Right atrium auricular region (tissue), 2 donors: Measurements from ENCODE around the gene SAMSN1. TPM values are rescaled to one million over a fixed set of nuclear protein-coding genes. Genes with fewer than 3 reads are reported as not detected.

Experiments
- DNase-seq: peaks from one replicate; pipeline ENCODE4 v3.0.0-alpha.2; 2019; ENCODE audit warnings: low spot score
- H3K27ac ChIP-seq, 2 donors: fragments of 200-600 bp; sonication (generic); 1 replicate in 1 of 2; 2 replicates in 1 of 2; pipeline ENCODE4 v1.5.1; 2016 to 2019
- H3K27me3 ChIP-seq, 2 donors: fragments of 200-600 bp; sonication (generic); one replicate each; pipeline versions ENCODE4 v1.5.1 to v1.6.0; 2017 to 2019
- H3K36me3 ChIP-seq: fragments of 200-600 bp; sonication (generic); one replicate; pipeline ENCODE4 v1.5.1; 2016
- H3K4me1 ChIP-seq, 2 donors: fragments of 200-600 bp; sonication (generic); one replicate each; pipeline versions ENCODE4 v1.5.1 to v1.6.0; 2017 to 2019
- H3K4me3 ChIP-seq, 2 donors: fragments of 200-600 bp; sonication (generic); 1 replicate in 1 of 2; 2 replicates in 1 of 2; pipeline ENCODE4 v1.5.1; 2017 to 2019; ENCODE audit warnings: mild to moderate bottlenecking in 1 of 2, moderate library complexity in 1 of 2
- H3K9me3 ChIP-seq, 2 donors: fragments of 200-600 bp; sonication (generic); one replicate each; pipeline ENCODE4 v1.5.1; 2019
- CTCF ChIP-seq, 2 donors: fragments of 200-600 bp; sonication (generic); IDR thresholded peaks; one replicate each; pipeline ENCODE4 v1.5.1; 2019; ENCODE audit warnings: antibody characterized with exemption in 2 of 2
- total RNA-seq, 2 donors: library from RNA; depleted of rRNA; stranded (reverse); fragments of >200 nt; gene quantifications; one replicate each; pipeline ENCODE4 v1.1.0, GENCODE V29; 2016

SAMSN1 gene
- total RNA-seq, 2 donors from 2014 or later = 3.2 to 3.7 TPM

GRCh38 chr21:14526836-14527695, 19.0 kb downstream of the SAMSN1 start:
- TF ChIP-seq CTCF (IDR thresholded peaks at IDR 0.05) = no peak
- no peak for DNase-seq
- no peak overlapping the region for H3K27ac ChIP-seq
- H3K36me3 ChIP-seq = no peaks in the 10 kb centered on the region
- no peaks in the 10 kb centered on the region for H3K9me3 ChIP-seq
- H3K4me3 ChIP-seq = peak overlapping the region in 1 of 2 donors; percentile 5
- H3K27me3 ChIP-seq = no peaks in the 10 kb centered on the region
- peaks cover 0 to 9% of the 10 kb centered on the region in 2 donors for H3K4me1 ChIP-seq

GRCh38 chr21:14526199-14526598, 19.9 kb downstream of the SAMSN1 start:
- Histone ChIP-seq H3K9me3 (no peaks in the 10 kb centered on the region), H3K27me3 (no peaks in the 10 kb centered on the region), H3K4me1 (peaks cover 0 to 9% of the 10 kb centered on the region in 2 donors), H3K4me3 (no peak overlapping the region), H3K27ac (no peak overlapping the region), H3K36me3 (no peaks in the 10 kb centered on the region)
- DNase-seq = no peak
- TF ChIP-seq CTCF (IDR thresholded peaks at IDR 0.05) = no peak

GRCh38 chr21:14523234-14523633, 22.9 kb downstream of the SAMSN1 start:
- Histone ChIP-seq H3K27ac (no peak overlapping the region), H3K27me3 (no peaks in the 10 kb centered on the region), H3K4me3 (no peak overlapping the region), H3K36me3 (no peaks in the 10 kb centered on the region), H3K4me1 (peaks cover 0 to 9% of the 10 kb centered on the region in 2 donors), H3K9me3 (no peaks in the 10 kb centered on the region)
- DNase-seq = no peak
- TF ChIP-seq CTCF (IDR thresholded peaks at IDR 0.05) = no peak

GRCh38 chr21:14522736-14523135, 23.4 kb downstream of the SAMSN1 start:
- Histone ChIP-seq H3K27ac (no peak overlapping the region), H3K4me3 (no peak overlapping the region), H3K4me1 (peaks cover 0 to 9% of the 10 kb centered on the region in 2 donors), H3K27me3 (no peaks in the 10 kb centered on the region), H3K9me3 (no peaks in the 10 kb centered on the region), H3K36me3 (no peaks in the 10 kb centered on the region)
- DNase-seq = no peak
- no peak for TF ChIP-seq CTCF (IDR thresholded peaks at IDR 0.05)

GRCh38 chr21:14520535-14520934, 25.6 kb downstream of the SAMSN1 start:
- Histone ChIP-seq H3K4me3 (no peak overlapping the region), H3K4me1 (no peaks in the 10 kb centered on the region), H3K27ac (no peak overlapping the region)

More at GRCh38 chr21:14520535-14520934, 25.6 kb downstream of the SAMSN1 start:
- Histone ChIP-seq H3K9me3 (no peaks in the 10 kb centered on the region), H3K36me3 (no peaks in the 10 kb centered on the region), H3K27me3 (no peaks in the 10 kb centered on the region)
- DNase-seq = no peak
- TF ChIP-seq CTCF (IDR thresholded peaks at IDR 0.05) = no peak
